Kidney capillary endothelial cell (primary cell): Measurements from ENCODE around the gene PRR33.
"Not testable (repeated sequence)": the region's sequence is repeated elsewhere in the genome, so short reads cannot be mapped to it uniquely, and the experiment has no call there.

Experiments used
- DNase-seq: peaks from one replicate; pipeline ENCODE4 v3.0.0-alpha.2; 2018; ENCODE audit warnings: low spot score

PRR33 gene

DNA sequence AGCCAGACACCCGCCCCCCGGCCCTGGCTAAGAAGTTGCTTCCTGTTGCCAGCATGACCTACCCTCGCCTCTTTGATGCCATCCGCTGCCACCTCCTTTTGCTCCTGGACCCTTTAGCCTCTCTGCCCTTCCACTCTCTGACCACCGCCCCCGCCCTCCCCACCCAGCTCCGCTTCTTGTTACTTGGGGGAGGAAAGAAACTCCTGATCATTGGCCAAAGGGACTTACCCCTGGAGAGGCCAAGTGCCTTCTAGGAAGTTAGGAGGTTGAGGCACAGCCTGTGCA is at the start of gene PRR33:
Gene PRR33 (minus strand): TSS at position 65 of the 285 bp plus-strand sequence. CDS start 1,311 bp downstream, outside the sequence.
- no peak for DNase-seq

DNA sequence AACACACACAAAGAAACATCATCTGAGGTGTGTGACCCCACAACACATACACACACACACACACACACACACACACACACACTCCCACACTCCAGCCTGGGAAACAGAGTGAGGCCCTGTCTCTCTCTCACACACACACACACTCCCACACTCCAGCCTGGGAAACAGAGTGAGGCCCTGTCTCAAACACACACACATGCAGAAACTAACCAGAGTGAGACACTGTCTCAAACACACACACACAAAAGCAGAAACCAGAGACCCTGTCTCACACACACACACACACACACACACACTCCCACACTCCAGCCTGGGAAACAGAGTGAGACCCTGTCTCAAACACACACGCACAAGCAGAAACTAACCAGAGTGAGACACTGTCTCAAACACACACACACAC is 48.1 kb upstream of the PRR33 start:
- not testable (repeated sequence) for DNase-seq

DNA sequence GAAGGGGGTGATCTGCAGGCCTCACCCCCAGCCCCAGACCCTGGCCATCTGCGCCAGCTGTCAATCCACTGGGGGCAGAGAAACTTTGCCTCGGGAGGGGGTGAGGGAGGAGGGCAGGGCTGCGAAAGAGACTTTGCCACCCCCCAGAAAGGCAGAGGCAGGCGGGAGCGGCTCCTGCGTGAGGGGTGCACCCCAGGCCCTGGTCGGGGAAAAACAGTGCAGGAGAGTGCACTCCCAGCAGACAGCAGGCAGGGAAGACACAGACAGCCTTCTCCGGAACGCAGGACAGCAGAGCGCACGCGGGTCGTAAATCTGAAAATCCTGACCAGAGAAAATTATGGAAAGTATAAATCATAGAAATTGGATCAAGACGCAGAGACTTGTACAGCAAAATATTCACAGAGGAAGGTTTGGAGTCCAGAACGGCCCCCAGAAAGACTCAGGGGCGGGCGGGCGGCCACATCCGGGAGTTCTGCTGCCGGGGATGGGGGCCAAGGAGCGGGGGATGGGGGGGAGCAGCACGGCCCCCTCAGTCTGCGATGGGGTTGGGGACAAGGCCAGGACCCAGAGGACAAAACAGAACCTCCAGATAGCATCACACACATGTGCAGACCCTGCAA is 47.4 kb upstream of the PRR33 start:
- no peak for DNase-seq

DNA sequence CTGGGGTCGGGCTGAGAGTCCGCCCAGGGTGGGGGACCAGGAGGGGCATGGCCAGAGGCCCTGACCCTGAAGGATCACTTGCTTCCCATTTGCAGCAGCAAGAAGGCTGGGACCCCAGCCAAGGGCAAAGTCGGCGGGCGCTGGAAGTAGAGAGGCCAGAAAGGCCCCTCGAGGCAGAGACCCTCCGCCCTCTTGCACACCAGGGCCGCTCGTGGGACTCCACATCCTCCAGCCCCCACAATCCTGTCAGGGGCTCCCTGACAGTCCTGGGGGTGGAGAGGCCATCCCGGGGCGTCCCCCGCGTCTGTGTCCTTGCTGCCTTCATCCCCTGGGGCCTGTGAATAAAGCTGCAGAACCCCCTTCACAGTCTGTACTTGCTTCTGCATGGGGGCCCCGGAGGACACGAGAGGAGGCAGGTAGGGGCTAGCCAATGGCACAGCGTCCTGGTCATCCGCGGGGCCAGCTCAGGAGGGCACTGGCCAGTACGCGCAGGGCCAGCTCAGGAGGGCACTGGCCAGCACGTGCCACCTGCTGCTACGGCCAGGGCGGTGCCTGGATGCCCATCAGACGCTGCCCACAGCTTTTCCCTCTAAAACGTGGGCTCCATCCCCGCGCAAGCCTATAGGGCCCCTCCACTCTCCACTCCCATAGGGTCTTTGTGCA is 46.8 kb upstream of the PRR33 start:
- no peak for DNase-seq

DNA sequence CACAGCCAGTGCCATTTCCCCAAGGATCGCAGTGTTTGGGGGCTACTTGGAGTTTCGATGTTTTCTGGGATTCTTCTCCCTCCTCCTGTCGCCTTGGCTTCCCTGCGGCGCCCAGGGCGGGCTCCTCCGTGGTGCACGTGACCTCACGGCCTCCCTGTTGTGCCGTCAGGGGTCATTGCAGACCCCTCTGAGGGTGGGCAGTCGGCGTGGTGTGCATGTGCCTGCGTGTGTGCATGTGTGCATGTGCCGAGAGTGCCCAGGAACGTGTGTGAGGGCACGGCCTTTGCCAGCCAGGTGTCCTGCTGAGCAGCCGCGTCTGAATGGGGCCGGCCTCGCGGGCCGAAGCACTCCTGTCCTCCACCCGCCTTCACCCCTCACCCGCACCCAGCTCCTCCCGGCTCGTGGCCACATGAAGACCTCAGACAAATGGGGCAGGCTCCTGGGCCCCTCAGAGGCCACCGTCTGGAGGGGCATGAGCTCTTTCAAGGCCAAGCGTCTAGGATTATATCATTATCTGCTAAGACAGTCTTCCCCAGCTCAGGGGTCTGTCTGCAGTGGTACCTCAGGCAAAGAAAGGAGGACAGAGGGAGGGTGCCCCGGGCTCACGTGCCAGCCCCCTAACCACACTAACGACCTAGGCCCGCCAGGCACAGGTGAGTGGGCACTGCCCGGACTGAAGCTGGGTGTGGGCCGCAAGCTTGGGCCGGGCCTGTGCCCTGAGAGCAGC is 46.1 kb upstream of the PRR33 start:
- DNase-seq = no peak

DNA sequence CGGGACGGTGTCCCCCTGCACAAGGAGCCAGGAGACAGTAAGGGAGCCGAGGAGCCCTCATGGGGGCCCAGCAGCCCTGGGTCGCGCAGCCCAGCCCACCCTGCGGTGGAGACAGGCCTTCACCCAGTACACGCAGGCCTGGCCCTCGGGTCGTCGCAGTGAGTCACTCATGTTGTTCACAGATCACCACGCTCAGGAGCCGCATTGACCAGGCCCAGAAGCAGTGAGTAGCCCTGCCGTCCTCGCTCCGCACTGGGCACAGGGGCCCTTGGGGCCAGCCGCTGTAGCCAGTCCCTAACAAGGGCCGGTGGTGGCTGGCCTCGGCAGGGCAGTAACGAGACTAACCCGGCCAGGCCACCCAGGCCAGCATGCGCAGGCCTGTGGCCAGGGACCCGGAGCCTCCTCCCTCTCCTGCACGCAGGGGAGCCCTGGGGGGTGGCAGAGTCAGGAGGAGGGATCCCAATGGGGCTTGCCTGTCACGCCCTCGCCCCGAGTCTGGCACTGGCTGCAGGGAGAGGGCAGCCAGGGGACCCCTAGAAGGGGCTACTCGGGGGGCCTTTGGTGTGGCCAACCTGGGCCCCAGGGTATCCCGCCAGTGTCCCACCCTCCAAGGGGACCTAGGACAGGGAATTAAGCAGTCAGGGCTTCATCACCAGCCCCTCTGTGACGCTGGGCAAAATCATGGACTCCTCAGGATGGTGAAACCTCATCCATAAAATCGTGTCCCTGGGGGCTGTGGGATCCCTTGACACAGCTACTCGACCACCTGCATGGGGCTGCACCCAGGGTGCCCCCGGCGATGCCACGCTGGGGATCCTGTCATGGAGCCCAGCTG is 45.3 kb upstream of the PRR33 start:
- DNase-seq = no peak

DNA sequence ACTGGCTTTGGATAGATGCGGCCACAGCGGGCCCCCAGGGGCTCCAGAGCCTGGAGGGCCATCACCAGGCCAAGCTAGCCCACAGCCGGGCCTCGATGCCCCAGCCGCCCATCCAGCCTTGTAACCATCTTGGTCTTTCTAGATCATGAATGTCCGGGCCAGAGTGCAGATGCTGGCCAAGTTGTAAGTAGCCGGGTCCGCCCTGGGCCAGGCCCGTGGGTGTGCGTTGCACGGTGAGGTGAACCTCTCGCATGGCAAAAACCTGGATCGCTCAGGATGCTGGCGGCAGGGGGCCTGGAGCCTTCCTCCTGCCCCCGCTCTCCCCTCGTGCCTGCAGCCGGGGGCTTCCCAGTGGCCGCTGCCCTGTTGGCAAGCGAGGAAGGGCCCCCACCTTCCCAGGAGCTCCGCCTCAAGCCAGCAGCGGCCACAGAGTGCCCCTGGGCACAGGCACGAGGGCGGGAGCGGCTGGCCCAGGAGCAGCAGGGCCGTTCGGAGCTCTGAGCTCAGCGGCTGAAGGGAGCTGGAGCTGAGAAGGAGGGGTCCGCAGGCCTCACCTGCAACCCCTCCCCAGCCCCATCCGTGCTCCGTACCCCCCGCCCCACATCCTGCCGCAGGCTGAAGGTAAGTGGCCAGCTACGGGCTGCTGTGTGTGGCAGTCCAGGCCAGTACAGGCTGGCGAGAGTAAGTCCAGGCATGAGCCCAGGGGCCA is 44.5 kb upstream of the PRR33 start:
- DNase-seq = no peak

DNA sequence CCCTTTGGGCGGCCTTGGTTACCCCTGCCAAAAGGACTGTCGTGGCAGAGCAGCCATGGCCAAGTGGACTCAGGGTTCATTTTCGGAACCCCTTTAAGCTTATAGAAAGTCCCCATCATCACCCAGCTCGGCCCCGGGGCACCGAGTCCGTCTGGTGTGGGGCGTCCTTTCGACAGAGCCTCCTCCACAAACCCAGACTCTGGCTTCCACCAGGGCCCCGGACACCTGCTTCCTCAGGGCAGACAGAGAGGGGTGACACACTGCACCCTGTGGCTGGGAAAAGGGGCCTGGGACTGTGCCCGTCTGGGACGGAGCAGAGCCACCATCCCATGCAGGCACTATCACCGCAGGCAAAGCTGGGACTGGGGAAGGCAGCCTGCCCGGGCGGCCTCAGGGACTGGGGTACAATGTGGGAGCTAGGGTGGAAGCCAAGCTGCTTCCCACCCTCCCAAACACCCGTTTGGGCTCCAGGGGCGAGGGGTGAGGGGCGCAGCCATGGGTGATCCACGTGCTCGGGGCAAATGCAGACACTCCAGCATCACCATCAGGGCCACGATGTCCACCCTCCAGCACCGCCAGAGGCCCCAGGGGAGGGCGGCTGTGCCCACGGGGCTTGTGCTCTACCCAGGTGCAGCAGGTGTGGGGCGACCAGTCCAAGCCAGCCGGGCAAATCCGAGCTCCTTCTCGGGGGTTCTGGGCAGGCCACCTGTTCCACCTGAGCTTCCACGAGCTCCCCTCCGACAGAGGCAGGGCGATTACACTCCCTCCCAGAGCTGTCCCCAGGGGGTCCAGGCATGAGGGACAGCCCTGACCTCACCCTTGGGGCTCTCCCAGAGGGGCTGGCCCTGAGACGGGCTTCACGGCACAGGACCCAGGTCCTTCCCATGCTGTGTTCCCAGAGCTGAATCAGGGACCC is 43.7 kb upstream of the PRR33 start:
- no peak for DNase-seq

DNA sequence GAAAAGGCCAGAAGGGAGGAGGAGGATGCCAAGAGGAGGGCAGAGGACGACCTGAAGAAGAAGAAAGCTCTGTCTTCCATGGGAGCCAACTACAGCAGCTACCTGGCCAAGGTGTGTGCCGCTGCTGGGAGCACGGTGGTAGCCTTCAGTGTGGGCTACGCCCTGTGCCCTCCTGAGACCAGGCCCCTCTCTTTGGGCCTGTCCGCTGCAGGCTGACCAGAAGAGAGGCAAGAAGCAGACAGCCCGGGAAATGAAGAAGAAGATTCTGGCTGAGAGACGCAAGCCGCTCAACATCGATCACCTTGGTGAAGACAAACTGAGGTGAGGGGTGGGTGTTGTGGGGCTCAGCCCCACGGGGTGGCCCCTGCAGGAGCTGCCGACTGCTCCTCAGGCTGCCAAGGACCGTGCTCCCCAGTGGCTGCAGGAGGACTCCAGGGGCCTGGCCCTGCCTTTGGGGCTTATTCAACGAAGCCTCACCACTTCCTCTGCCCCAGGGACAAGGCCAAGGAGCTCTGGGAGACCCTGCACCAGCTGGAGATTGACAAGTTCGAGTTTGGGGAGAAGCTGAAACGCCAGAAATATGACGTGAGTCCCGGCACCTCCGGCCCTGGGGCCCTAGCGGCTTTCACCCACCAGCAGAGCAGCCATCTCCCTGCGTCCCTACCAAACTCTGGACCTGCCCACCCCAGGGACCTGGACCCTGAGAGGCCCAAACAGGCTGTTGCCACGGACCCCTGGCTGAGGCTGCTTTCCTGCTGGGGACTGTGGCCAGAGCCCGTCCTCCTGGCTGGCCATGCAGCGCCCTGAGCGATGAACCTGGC is 42.9 kb upstream of the PRR33 start:
- no peak for DNase-seq

DNA sequence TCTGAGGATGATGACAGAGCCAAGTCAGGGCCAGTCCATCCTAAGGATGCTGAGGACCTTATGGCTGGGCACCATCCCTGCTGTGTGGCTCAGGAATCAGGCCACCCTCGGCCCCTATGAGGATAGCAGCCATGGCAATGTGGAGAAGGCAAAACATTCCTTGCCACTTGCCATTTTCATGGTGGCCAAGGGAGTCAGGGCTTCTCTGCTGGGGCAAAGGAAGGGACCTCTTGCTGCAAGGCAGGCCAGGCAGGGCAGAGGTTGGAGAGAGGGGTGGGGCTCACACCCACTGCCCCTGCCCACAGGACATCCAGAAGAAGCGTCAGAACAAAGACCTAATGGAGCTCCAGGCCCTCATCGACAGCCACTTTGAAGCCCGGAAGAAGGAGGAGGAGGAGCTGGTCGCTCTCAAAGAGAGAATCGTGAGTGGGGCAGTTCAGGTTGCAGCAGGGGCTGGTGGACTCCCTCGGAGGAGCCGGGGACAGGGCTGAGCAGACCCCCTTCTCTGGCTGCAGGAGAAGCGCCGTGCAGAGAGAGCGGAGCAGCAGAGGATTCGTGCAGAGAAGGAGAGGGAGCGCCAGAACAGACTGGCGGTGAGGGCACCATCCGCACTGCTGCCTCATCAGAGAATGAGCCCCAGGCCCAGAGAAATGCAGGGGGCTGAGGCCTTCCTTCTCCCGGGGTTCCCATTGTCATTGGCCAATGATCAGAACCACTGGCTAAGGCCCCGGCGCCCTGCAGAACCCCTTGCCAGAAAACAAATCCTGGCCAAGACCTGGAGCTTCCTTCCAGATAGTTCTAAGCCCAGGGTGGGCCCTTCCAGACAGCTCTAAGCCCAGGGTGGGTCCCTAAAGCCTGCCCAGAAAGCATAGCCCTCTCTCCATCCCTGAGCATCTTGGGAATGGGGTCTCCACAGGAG is 42.0 kb upstream of the PRR33 start:
- DNase-seq = no peak

DNA sequence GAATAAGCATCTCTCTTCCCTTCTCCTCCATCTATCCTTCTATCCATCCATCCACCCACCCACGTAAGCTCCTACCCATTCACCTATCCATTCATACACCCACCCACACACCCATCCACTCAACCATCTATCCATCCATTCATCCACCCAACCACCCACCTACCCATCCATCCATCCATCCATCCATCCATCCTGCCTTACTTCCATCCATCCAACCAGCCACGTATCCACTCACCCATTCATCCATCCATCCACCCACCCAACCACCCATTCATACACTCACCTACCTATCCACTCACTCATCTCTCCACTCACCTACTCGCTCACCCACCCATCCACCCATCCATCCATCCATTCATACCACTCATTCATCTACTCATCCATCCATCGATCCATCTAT is 41.0 kb upstream of the PRR33 start:
- no peak for DNase-seq

DNA sequence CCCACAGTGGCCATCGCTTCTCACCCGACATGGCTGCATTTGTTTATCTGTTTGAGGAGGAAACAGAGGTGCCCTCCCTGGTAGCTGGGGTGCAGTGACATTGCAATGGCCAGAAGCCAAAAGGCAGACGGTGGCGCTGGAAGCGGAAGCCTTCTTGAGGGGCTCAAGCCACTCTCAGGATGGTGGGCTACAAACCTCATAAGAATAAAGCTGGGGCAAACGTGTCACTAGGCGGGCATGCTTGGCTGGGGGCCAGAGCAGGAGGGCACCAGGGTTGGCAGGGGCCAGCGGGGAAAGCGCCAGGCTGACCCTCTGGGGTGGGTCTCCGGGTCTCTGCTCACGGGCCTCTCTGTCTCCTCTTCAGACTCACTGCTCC is 40.4 kb upstream of the PRR33 start:
- DNase-seq = no peak

DNA sequence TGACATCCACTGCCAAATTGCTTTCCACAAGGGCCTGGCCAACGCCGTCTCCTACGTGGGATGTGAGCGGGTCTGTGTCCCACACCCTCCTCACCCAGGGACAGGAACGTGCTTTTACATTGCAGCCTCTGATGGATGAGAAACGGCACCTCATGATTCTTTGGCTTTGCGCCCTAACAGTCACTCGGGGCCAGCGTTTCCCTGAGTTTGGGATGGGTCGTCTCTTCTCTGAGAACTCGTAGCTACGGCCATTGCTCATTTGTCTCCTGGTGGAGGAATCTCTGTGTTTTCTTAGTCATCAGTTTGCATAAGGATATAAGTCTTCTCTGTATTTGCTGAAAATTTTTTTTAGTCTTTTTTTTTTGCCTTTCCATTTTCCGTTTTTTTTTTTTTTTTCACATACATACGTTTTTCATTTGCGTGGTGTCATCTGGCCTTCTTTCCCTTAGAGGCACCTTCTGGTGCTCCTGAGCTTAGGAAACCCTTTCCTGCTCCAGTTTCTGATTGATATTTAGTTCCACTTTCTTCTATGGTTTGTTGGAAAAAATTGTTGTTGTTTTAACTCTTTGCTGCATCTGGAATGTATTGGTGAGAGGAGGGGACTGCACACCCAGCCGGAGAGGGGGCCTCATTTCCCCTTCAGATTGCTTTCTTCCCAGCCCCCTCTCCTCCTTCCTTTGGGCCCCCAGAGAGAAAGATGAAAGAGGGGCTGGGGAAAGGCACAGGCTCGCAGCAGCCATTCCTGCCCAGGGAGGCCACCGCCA is 39.8 kb upstream of the PRR33 start:
- DNase-seq = no peak

DNA sequence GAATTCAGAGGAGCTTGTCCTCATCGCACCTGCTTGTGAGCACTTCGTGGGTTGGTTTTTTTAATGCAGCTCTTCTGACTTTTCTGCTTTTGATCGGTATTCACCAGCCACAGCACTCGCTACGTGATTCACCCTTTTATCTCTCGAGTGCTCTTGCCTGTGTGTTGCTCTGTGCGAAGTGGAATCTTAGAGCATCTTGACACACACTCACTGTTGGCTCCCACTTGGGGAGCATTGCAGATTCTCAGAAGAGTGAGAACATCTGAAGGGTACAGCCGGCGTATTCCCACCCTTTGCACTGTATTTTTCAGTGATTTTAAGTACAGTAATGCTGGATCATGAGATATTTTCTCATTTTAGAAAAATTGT is 38.8 kb upstream of the PRR33 start:
- DNase-seq = no peak

DNA sequence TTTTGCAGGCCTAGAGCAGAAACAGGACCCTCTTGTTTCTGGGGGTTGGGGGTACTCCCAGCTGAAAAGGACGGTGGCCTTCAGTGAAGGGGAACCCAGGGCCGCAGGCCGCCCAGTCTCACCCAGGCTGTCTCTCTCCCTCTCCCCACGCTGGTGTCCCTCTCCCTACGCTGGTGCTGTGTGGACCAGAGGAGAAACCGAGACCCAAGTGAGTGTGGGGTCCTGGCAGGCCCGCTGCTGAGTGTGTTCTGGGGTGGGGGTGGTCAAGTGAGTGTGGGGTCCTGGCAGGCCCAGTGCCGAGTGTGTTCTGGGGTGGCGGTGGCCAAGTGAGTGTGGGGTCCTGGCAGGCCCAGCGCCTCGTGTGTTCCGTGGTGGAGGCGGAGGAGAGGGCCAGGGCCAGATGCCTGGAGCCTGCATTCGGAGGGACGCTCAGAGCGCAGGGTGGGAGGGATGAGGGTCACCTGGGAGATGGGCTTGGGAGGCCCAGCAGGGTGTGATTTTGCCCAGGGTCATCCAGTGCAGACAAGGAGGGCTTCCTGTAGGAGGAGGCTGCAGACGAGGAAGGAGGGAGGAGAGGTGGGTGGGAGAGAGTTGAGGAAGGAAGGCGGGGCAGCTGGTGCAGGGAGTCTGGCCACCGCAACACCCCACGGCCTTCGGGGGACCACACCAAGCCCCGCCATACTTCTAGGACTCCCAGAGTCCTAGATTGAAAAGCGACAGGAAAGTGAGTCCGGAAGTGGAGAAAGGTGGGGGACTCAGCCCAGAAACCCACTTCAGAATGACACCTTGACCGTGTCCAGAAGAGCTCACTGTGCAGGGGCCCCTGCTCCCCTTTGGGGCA is 38.1 kb upstream of the PRR33 start:
- no peak for DNase-seq

DNA sequence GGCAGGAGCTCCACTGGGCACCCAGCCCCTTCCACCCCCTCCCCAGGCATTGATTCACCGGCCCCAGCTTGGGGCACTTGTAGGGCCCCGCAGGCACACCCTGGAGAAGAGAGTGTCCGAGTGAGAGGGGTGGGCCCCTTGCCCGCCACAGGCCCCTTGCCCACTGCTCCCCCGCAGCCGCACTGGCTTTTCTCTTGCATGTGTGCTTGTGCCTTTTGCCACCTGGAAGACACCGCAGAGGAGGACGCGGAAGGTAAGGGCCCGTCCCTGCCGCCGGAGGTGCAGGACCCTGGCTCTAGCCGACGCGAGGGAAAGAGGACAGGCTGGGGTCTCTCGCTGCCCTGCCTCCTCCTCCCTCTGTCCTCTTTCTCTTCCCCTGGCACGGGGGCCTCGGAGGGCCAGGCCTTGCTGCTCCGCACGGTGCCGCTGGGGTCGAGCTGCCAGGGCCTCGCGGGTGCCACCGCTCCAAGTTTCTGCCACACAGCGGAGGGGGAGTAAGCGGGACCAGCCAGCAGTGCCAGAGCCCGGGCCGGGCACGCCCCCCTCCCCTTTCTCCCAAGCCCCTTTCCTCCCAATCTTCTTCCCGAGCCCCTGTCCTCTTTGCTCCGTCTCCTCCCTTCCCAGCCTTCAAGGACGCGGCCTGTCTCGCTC is 37.3 kb upstream of the PRR33 start:
- no peak for DNase-seq

DNA sequence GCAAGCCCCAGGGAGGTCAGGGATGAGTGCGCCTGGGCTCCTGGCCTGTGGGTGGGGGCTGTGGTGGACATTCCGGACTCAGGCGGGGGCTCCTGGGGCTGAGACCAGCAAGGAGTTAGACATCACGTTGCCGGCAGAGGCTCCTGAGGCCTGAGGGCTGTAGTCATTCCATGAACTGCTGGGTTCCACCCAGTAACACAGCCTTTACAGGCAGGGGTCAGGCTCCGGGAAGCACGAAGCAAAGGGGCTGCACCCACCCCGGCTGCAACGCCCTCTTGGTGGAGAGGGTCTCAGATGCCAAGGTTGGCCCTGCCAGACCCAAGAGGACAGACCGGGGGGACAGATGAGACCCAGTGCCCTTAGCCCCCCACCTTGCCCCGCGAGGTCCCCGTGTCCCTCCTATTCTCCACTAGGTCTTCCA is 36.8 kb upstream of the PRR33 start:
- DNase-seq = no peak
